ENCODE measurements around the gene PCDHA4.
A peak's percentile ranks its signal among the peaks of the same experiment; 100 is the strongest.
"Not testable (repeated sequence)": the region's sequence is repeated elsewhere in the genome, so short reads cannot be mapped to it uniquely, and the experiment has no call there.

The PCDHA4 gene

GRCh38 chr5:140802781-140803271 is 4.0 kb upstream of the PCDHA4 start:
- ChIA-PET POLR2A (no interaction called here), CTCF (no interaction called here)
- no peak for DNase-seq (ENCODE audit: extremely low spot score)
- no peak for TF ChIP-seq ZNF384 (IDR thresholded peaks at IDR 0.05)
- TF ChIP-seq NFRKB (IDR thresholded peaks at IDR 0.05) = no peak
- no peak for TF ChIP-seq BHLHE40 (IDR thresholded peaks at IDR 0.05; ENCODE audit: borderline replicate concordance)
- TF ChIP-seq FOXA1 (IDR thresholded peaks at IDR 0.05) = no peak
- no peak for TF ChIP-seq PKNOX1 (IDR thresholded peaks at IDR 0.05)
- no peak for TF ChIP-seq FOXK2 (IDR thresholded peaks at IDR 0.05)
- TF ChIP-seq LEF1 (IDR thresholded peaks at IDR 0.05; ENCODE audit: borderline replicate concordance) = no peak
- TF ChIP-seq SUZ12 (IDR thresholded peaks at IDR 0.05) = no peak
- no peak for TF ChIP-seq CTBP1 (IDR thresholded peaks at IDR 0.05; ENCODE audit: borderline replicate concordance)
- TF ChIP-seq L3MBTL2 (conservative IDR thresholded peaks at IDR 0.05) = no peak
- no peak for TF ChIP-seq TARDBP (IDR thresholded peaks at IDR 0.05)
- no peak for TF ChIP-seq ARNT (IDR thresholded peaks at IDR 0.05)
- TF ChIP-seq SP1 (IDR thresholded peaks at IDR 0.05) = no peak
- no peak for TF ChIP-seq HDGF (IDR thresholded peaks at IDR 0.05; ENCODE audit: borderline replicate concordance)

DNA sequence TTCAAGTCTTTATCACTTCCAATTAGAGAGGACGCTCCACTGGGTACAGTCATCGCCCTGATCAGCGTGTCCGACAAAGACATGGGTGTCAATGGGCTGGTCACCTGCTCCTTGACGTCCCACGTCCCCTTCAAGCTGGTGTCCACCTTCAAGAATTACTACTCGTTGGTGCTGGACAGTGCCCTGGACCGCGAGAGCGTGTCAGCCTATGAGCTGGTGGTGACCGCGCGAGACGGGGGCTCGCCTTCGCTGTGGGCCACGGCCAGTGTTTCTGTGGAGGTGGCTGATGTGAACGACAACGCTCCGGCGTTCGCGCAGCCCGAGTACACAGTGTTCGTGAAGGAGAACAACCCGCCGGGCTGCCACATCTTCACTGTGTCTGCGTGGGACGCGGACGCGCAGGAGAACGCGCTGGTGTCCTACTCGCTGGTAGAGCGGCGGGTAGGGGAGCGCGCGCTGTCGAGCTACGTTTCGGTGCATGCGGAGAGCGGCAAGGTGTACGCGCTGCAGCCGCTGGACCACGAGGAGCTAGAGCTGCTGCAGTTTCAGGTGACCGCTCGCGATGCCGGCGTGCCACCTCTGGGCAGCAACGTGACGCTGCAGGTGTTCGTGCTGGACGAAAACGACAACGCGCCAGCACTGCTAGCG is 1.5 kb downstream of the PCDHA4 start:
- POLR2A ChIA-PET; DNase-seq (ENCODE audit: extremely low spot score): not testable (repeated sequence)
- CTCF ChIA-PET = interaction anchor here (1.2 kb wide), 1 partner anchor 13 kb away, joined by 3 read pairs; the partner anchor contains the start of gene PCDHA5

DNA sequence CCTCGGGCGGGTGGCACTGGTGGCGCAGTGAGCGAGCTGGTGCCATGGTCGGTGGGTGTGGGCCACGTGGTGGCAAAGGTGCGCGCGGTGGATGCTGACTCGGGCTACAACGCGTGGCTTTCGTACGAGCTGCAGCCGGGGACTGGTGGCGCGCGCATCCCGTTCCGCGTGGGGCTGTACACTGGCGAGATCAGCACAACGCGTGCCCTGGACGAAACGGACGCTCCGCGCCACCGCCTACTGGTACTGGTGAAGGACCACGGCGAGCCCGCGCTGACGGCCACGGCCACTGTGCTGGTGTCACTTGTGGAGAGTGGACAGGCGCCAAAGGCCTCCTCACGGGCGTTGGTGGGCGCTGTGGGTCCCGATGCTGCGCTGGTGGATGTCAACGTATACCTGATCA is 2.0 kb downstream of the PCDHA4 start:
- ChIA-PET CTCF (no interaction called here), POLR2A (no interaction called here)
- no peak for DNase-seq (ENCODE audit: extremely low spot score)
- TF ChIP-seq FOXK2 (IDR thresholded peaks at IDR 0.05) (no peak), SP1 (IDR thresholded peaks at IDR 0.05) (no peak), HDGF (IDR thresholded peaks at IDR 0.05; ENCODE audit: borderline replicate concordance) (no peak), CTBP1 (IDR thresholded peaks at IDR 0.05; ENCODE audit: borderline replicate concordance) (no peak), FOXM1 (IDR thresholded peaks at IDR 0.05; ENCODE audit: borderline replicate concordance) (no peak), TARDBP (IDR thresholded peaks at IDR 0.05) (no peak)

DNA sequence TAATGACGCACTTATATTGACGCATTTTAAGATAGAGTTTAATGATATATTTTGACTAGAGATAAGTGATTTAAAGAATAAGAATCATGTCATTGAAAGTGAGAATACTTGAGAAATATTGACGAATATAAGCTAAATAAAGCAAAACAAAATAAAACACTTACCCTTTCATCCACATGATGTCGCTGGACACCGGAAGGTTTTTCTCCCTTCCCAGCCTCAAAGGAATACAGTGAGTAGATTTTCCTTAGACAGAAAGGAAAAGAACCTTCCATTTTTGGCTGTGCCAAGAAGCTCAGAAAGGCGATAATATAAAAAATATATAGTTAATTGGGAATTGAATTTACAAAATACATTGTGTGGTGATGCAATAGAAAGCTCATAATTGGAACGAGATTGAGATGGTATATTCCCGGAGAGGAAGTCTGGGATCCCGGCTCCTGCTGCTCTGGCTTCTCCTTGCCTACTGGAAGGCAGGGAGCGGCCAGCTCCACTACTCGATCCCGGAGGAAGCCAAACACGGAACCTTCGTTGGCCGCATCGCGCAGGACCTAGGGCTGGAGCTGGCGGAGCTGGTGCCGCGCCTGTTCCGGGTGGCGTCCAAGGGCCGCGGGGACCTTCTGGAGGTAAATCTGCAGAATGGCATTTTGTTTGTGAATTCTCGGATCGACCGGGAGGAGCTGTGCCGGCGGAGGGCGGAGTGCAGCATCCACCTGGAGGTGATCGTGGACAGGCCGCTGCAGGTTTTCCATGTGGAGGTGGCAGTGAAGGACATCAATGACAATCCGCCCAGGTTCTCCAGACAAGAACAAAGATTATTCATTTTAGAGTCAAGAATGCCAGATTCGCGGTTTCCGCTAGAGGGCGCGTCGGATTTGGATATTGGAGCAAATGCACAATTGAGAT is 14.8 kb downstream of the PCDHA4 start, which contains the start of gene PCDHA5:
PCDHA5 (plus strand) TSS at position 239 of the 906 bp plus-strand sequence.
- POLR2A ChIA-PET = no interaction called here
- CTCF ChIA-PET = interaction anchor here (0.5 to 1.0 kb wide), 3 partner anchors 14 to 20 kb away, joined by 3 read pairs; no protein-coding TSS in a partner anchor
- TF ChIP-seq SUZ12 (IDR thresholded peaks at IDR 0.05) = no peak
- no peak for TF ChIP-seq FOXK2 (IDR thresholded peaks at IDR 0.05)
- no peak for TF ChIP-seq BHLHE40 (IDR thresholded peaks at IDR 0.05; ENCODE audit: borderline replicate concordance)
- TF ChIP-seq ELF4 (IDR thresholded peaks at IDR 0.05) = no peak
- DNase-seq (ENCODE audit: extremely low spot score) = peak; percentile 42

- DNase-seq (ENCODE audit: extremely low spot score) = no peak
- ChIA-PET POLR2A (no interaction called here), CTCF (interaction anchor here (1.0 kb wide), 1 partner anchor 19 kb away, joined by 3 read pairs; no protein-coding TSS in a partner anchor)
- TF ChIP-seq NFRKB (IDR thresholded peaks at IDR 0.05) = no peak
- no peak for TF ChIP-seq BHLHE40 (IDR thresholded peaks at IDR 0.05; ENCODE audit: borderline replicate concordance)
- TF ChIP-seq ZNF384 (IDR thresholded peaks at IDR 0.05) = no peak
- no peak for TF ChIP-seq SUZ12 (IDR thresholded peaks at IDR 0.05)
- TF ChIP-seq FOXK2 (IDR thresholded peaks at IDR 0.05) = no peak
- no peak for TF ChIP-seq SP1 (IDR thresholded peaks at IDR 0.05)
- TF ChIP-seq CTBP1 (IDR thresholded peaks at IDR 0.05; ENCODE audit: borderline replicate concordance) = no peak
- TF ChIP-seq FOXM1 (IDR thresholded peaks at IDR 0.05; ENCODE audit: borderline replicate concordance) = no peak
- no peak for TF ChIP-seq HDGF (IDR thresholded peaks at IDR 0.05; ENCODE audit: borderline replicate concordance)
- TF ChIP-seq PKNOX1 (IDR thresholded peaks at IDR 0.05) = no peak
- TF ChIP-seq ARNT (IDR thresholded peaks at IDR 0.05) = no peak
Measured at GRCh38 chr5:140822281-140822629, 15.4 kb downstream of the PCDHA4 start.

DNA sequence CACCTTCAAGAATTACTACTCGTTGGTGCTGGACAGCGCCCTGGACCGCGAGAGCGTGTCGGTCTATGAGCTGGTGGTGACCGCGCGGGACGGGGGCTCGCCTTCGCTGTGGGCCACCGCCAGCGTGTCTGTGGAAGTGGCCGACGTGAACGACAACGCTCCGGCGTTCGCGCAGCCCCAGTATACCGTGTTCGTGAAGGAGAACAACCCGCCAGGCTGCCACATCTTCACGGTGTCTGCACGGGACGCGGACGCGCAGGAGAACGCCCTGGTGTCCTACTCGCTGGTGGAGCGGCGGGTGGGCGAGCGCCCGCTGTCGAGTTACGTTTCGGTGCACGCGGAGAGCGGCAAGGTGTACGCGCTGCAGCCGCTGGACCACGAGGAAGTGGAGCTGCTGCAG is 16.1 kb downstream of the PCDHA4 start:
- CTCF ChIA-PET; POLR2A ChIA-PET; DNase-seq (ENCODE audit: extremely low spot score): not testable (repeated sequence)

DNA sequence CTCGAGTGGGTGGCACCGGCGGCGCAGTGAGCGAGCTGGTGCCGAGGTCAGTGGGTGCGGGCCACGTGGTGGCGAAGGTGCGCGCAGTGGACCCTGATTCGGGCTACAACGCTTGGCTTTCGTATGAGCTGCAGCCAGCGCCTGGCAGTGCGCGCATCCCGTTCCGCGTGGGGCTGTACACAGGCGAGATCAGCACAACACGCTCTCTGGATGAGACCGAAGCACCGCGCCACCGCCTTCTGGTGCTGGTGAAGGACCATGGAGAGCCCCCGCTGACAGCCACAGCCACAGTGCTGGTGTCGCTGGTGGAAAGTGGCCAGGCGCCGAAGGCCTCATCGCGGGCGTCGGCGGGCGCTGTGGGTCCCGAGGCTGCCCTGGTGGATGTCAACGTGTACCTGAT is 16.6 kb downstream of the PCDHA4 start:
- DNase-seq (ENCODE audit: extremely low spot score) = no peak
- TF ChIP-seq LEF1 (IDR thresholded peaks at IDR 0.05; ENCODE audit: borderline replicate concordance) = no peak
- TF ChIP-seq HDGF (IDR thresholded peaks at IDR 0.05; ENCODE audit: borderline replicate concordance) = no peak
- TF ChIP-seq FOXA1 (IDR thresholded peaks at IDR 0.05) = no peak
- no peak for TF ChIP-seq FOXK2 (IDR thresholded peaks at IDR 0.05)
- TF ChIP-seq SP1 (IDR thresholded peaks at IDR 0.05) = no peak
- TF ChIP-seq FOXM1 (IDR thresholded peaks at IDR 0.05; ENCODE audit: borderline replicate concordance) = no peak
- CTCF ChIA-PET = no interaction called here
- POLR2A ChIA-PET = no interaction called here
